GM18861 (cell line): Measurements from ENCODE around the gene FGF6.

ENCODE experiments used
- ATAC-seq: cut with Tn5 transposase; IDR thresholded peaks from one replicate; pipeline ENCODE4 v1.9.1; 2021; ENCODE audit not compliant: unreplicated experiment

Gene FGF6

DNA sequence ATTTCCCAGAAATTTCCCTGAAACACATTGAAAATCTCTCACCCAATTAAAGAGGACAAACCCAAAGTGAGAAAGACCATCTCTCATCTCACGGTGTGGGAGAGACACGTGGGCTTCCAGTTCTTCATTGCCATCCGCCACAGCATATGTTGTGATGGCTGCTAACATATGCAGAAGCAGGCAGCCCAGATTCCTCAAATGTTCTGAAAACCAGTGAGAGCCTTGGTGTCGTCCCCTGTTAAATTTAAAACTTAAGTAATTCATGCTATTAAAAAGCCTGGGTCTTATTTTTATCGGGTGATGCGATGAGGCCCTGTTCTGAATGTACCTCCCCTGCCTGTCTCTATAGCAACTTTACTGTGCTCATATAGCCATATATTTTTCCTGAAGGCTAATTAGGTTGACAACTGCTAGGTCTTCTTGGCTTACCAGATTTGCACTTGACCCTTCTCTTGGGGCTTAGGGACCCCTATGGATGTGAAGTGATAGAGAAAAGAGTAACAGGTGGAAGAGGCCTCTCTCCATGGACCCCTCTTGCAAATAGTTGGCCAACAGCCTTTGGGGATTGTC is 2.8 kb upstream of the FGF6 start:
- ATAC-seq = no peak

DNA sequence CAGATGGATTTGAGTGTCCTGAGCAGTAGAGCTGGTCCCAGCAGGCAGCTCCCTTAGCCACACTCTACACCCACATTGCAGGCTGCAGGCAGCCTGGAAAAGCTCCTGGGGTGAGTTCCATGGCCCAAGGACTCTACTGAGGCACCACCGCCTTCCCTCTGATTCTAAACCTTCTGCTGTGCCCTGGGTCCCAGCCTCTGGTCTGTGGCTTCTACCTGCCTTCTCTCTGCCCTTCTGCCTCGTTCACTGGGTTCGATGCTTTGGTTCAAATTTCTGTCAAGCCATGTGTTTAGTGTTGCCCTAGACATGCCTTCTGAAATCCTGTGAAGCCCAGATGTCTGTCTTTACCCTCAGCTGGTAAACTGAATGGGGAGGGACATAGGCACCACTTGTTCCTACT is 1.5 kb upstream of the FGF6 start:
- no peak for ATAC-seq

DNA sequence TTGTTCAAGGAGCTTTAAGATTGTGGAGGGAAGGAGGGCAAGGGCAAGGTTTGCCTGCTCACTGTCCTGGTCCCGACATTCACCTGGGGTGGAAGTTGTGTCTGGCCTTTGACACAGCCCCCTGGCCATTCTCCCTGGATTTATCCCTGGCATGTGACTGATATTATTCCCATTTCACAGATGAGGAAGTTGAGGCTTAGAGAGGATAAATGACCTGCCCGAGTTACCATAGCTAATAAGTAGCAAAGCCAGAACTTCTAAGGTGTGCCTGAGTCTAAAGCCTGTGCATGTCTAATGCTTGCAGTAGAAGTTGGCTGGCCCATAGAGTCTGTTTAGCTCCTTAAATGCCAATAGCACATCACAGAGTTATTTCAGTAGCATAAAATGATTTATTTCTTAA is 720 bp upstream of the FGF6 start:
- ATAC-seq = no peak

- no peak for ATAC-seq
These were observed 1.6 kb downstream of the FGF6 start for GRCh38 chr12:4444031-4444430.

DNA sequence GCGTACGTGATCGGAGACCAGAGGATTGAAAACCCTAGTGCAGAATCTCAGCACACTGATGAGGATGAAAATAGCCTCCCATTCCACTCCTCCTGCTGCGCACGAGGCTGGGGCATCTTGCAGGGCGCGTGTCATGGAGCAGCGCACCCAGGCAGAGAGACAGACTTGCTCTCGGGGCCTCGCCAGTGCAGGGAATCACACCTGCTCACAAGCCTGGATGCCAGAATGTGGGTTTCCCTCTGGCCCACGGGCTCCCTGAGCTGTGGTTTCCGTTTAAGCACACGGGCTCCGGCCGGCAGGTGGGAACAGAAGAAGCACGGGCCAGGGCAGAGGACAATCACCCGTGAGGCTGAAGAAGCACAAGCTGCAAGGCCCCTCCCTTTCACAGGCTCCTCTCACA is 2.0 kb downstream of the FGF6 start:
- no peak for ATAC-seq

- ATAC-seq = no peak
These were observed 4.0 kb downstream of the FGF6 start for GRCh38 chr12:4441355-4442335.

DNA sequence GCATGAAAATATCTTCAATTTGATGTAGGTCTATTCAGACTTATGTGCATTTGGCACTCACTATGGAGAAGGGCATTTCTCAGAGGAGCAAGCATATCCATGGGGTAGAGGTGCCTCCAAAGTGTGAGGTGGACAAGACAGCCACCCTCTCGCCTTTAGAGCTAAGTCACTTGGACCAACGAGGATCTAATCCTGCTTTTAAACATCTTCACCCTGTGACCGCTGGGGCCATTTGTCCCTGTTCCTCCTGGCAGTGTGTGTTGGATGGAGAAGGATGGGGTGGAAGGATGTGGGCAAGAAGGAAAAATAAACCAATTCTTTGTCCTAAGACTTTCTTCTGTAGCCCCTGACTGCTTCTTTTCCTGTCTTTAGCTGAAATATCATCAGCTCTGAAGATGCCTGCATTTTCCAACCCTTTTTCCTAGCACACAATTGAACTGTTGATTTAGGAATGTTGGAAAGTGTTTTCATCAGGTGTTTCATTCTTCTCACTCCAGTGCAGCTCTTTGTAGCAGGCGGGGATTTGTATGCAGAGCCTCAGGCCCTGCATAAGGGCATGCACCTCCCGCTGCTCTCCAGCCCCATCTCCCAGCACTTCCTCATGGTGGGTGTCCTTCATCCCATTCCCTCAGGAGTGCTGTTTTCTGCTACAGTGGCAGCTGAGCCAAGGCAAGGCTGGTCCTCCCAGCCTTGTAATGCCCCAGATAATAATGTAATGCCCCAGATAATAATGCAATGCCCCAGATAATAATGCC is 5.3 kb downstream of the FGF6 start:
- no peak for ATAC-seq

- no peak for ATAC-seq
These were observed 5.9 kb downstream of the FGF6 start for GRCh38 chr12:4439736-4440135.

- no peak for ATAC-seq
These were observed 6.6 kb downstream of the FGF6 start for GRCh38 chr12:4438834-4439596.

DNA sequence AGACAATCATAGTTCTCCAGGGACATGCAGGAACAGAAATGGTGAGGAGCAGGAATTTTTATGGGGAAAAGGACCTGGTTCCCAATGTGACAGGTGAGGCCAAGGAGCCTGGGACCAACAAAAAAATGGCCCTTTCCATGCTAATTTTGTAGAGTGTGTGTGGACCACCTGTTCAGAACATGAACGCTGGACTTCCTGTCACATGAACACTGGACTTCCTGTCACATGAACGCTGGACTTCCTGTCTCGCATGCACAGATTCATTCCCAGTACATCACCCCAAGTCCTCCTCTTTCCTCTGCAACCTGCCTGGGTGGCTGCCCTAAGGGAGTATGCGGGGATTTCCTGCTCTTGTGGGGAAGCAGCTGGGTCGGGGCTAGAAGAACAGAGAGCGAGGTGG is 10.1 kb downstream of the FGF6 start:
- no peak for ATAC-seq

DNA sequence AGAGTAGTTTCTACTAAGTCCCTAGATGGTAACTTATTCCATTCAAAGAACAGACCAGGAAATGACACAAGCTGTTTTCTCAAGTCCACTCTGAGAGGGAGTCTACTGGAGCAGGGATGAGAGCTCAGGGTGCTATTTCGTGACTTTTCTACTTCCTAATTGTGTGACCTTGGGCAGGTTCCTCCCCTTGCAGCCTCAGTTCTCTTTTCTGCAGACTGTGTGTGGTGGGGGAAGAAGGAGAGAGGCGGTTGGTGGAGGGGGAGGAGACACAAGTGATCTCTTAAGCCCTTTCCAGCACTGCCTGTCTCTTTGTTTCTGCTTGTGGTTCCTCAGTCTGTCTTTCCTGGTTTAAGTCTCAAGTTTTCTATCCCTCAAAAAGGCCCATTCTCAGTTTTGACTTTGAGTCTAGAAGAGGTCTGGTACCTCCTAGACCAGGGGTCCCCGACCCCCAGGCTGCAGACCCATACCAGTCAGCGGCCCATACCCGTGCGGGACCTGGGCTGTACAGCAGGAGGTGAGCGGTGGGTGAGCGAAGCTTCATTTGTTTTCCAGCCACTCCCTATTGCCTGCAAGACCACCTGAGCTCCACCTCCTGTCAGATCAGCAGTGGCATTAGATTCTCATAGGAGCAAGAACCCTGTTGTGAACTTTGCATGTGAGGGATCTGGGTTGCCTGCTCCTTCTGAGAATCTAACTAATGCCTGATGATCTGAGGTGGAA is 10.7 kb downstream of the FGF6 start:
- no peak for ATAC-seq

GRCh38 chr12:4434301-4434700 is 11.3 kb downstream of the FGF6 start:
- no peak for ATAC-seq

DNA sequence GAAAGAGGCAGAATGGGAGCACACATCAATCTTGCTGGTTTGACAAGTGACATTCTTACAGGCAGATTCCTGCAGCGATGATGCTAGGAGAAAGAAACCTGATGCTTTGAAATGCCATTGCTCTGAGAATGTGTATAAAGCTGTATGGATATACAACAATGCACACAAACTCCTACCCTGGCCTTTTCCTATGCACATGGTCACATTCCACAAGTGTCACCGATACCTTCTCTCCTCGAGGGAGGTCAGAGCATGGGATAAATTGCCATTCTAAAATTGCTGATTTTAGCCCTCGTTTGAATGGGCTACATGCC is 11.9 kb downstream of the FGF6 start:
- no peak for ATAC-seq

GRCh38 chr12:4432878-4433744 is 12.5 kb downstream of the FGF6 start:
- no peak for ATAC-seq

GRCh38 chr12:4431866-4432265 is 13.7 kb downstream of the FGF6 start:
- no peak for ATAC-seq

DNA sequence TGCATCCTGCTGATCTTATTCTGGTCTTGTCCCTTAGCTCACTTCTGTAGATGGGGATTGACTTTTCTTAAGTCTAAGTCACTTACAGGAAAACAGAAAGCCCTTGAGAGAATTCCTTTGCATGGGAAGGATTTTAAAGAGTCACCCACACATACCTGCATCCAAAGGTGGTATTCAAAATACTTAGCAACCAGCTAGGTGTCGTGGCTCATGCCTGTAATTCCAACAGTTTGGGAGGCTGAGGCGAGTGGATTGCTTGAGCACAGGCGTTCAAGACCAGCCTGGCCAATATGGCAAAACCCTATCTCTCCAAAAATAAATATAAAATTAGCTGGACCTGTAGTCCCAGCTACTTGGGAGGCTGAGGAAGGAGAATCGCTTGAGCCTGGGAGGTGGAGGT is 14.2 kb downstream of the FGF6 start:
- no peak for ATAC-seq

DNA sequence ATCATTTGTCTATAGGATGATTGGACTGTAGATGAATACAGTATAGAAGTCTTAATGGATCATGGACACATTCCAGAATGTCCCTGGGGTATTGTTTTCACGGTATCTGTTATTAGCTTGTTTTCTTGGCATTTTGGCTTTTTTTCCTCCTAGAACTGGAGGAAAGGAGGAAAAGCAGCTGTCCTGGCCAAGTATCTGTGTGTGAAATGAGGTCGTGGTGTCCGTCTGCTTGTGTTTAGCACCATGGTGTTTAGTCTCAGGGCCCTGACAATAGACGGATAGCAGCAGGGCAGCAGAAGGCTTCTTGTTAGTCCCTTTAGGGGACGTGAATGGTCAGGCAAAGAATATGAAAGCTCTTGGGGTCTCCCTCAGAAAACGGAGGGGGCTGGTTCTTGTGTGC is 21.2 kb downstream of the FGF6 start:
- no peak for ATAC-seq

DNA sequence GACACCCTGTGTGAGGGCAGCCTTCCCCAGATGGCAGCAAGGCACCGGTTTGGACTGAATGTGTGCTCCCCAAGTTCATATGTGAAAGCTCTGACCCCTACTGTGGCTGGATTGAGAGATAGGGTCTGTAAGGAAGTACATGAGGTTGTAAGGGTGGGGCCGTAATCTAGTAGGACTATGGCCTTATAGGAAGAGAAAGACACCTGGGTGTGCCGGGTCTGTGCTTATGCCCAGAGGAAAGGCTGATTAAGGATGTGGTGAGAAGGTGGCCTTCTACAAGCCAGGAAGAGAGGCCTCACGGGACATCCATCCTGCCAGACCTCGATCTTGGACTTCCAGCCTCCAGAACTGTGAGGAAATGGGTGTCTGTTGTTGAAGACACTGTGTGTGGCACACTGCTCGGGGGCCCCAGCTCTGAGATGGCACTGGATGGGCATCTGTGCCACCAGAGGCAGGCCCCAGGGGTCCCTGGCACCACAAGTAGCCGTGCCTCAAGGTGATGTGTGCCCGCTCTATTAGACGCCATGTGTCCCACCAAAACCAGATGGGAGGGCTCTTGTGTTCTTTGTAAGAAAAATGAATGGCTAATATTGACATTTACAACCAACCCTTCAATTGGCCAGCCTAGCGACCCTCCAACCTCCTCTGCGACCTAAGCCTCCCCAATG is 22.0 kb downstream of the FGF6 start:
- no peak for ATAC-seq

DNA sequence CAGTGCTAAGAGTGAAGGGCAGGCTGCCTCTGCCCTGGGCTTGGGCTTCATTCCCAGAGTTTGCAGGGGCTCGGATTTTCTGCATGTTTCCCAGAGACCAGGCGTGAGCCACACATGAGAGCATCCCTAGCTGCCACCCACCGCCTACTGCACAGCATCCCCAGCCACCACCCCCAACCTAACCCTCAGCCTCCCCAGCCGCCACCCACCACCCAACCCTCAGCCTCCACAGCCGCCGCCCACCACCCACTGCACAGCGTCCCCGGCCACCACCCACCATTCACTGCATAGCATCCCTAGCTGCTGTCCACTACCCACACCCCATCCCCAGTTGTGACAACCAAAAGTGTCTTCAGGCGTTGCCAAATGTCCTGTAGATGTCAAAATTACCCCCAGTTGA is 22.6 kb downstream of the FGF6 start:
- ATAC-seq = no peak
